HG03135 (cell line): ENCODE measurements around the gene OSM.

Experiments
- ATAC-seq: cut with Tn5 transposase; IDR thresholded peaks from one replicate; pipeline ENCODE4 v1.9.1; 2021; ENCODE audit warnings: mild to moderate bottlenecking, moderate library complexity; ENCODE audit not compliant: unreplicated experiment

Gene OSM

DNA sequence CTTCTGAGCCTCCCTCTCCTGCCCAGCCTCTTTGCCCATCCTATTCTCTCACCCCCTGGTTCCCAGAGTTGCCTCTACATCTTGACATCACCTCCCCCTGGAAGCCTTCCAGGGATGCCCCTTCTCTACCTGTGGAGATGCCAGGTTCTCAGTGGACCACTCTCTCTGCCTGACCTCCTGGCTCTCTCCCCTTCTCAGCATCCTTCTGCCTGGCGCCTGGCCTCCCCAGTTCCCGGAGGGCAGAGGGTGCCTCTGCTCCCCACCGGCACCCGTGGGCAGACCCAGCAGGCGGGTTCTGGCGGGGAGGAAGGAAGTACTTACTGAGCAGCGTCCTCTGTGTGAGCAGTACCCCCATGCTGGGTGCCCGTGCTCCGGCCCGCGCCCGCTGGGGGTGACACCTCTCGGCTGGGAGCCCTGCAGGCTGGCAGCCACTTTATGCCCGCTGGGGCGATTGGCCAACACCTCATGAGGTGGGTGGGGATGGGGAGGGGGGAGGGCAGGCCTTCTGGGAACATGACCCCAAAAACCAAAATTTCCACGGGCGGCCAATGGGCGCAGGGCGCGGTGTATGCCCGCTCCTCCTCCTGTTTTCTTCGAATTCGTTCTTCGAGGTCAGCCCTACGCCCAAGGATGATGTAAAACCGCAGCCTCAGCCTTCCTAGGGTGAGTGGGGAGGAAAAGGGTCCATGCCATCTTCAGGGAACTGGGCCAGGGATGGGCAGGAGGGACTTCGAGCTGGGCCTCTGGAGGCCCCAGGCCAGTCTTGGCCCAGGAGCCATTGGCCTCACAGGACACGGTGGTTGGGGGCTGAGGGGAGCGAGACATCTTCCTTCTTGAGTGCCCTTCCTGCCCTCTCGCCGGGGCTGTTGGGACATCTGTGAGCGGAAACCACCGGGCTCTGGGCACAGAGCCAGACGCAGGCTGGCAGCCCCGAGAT, at the start of gene OSM:
Gene OSM (minus strand): TSS at position 407 of the 937 bp plus-strand sequence. CDS start 52 bp downstream, at position 355.
- ATAC-seq: peak; percentile 20

GRCh38 chr22:30315962-30316576, 49.4 kb upstream of the OSM start:
- no peak for ATAC-seq

- ATAC-seq: no peak
Observed at GRCh38 chr22:30314915-30315314, 48.3 kb upstream of the OSM start.

- ATAC-seq: no peak
Observed at GRCh38 chr22:30313527-30314363, 47.1 kb upstream of the OSM start.

DNA sequence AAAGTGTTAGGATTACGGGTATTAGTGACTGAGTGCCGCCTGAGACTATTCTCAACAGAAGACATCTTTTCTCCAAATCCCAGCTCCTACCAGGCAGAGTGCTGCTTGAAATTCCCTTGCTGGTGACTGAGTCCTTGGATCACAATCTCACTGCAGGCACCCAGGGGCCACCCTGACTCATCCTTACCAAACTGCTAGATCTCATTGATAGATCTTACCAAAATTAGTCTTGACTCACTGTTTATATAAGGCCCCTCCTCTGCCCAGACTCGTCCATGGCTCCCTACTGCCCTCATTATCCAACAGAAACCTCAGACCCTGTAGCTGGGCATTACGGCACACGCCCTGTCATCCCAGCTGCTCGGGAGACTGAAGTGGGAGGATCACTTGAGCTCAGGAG, 45.4 kb upstream of the OSM start:
- no peak for ATAC-seq

- ATAC-seq: no peak
Observed at GRCh38 chr22:30310881-30311771, 44.5 kb upstream of the OSM start.

- no peak for ATAC-seq
Observed at GRCh38 chr22:30309951-30310741, 43.5 kb upstream of the OSM start.

DNA sequence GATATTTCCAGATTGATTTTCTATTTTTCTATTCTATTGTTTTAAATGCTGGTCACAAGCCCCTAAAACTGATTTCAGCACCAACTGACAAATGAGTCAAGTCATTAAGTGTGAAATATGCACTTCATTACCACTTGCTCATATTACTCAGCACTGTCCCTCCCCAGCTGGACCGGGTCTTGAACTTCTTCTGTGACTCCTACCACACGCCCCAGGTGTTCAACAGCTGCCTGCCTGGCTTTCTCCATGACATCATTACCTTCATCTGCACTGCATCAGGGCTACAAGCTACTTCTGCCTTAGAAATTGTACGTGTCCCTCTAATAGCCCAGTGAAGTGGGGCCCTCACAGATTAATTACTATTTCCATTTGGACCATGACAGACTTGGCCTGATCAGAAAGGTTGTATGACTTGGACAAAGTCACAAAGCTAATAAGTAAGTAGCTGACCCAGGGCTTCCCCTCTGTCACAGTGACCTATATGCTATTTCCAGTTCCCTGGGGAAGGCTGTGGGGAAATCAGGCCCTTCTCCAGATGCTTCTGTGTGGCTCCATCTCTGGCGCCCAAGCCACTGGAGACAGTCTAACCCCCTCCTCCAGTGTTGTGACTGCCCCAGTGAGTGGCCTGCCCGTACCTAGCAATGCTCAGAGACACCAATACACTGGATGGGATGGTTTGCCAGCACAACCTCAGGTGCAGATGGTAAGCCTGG, 42.0 kb upstream of the OSM start:
- no peak for ATAC-seq

DNA sequence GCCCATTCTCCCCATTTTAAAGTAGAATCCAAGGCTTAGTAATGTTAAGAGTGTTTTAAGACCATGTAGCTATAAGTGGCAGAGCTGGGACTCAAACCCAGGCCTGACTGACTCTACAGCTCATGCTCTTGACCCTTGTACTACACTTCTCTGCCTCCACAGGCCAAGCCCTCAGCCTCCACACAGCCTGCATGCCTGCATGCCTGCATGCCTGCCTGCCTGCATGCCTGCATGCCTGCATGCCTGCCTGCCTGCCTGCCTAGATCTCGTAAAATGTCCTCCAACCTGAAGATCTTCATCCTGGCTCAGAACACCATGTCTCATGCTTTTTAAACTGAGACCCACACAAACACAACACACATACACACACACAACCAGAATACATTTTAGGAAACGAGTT, 41.4 kb upstream of the OSM start:
- ATAC-seq: no peak

DNA sequence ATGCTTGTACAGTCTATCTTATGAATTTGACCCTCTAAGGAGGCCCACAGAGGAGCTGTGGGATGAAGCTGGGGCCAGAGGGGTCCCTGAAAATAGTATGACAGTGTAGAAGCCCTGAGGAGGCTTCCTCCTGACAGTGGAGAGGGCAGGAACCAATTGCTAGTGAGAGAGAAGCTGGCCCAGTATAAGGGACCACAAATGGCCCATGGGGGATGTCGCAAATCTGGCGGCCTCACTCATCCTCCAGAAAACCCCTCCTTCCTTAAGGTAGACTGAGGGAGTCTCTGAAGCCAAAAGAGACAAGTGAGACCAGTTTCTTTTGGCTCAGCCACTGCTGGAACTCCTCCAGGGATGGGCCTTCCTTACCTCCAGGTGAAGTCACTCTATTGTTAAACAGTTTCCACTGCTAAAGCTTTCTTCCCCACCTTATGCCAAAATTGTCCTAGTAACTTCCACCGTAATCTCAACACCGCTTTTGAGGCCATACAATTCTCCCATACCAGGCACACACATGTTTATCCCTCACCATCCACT, 40.5 kb upstream of the OSM start:
- no peak for ATAC-seq

DNA sequence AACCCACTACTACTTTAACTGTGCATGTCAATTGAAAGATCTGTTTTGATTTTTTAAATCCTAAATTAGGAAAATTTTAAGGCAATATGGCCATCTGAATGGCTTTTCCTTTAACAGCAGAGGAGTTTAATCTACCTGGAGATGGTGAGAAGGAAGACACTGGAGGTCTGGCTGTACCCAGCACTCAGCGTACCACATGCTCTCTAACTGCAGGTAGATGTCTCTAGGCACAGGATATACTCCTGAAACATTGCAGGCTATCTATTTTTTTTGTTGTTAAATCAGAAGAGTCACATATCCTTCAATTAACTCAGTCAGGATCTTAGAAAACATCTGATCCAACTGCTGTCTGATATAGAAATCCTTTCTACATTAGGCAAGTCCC, 40.0 kb upstream of the OSM start:
- ATAC-seq: no peak

DNA sequence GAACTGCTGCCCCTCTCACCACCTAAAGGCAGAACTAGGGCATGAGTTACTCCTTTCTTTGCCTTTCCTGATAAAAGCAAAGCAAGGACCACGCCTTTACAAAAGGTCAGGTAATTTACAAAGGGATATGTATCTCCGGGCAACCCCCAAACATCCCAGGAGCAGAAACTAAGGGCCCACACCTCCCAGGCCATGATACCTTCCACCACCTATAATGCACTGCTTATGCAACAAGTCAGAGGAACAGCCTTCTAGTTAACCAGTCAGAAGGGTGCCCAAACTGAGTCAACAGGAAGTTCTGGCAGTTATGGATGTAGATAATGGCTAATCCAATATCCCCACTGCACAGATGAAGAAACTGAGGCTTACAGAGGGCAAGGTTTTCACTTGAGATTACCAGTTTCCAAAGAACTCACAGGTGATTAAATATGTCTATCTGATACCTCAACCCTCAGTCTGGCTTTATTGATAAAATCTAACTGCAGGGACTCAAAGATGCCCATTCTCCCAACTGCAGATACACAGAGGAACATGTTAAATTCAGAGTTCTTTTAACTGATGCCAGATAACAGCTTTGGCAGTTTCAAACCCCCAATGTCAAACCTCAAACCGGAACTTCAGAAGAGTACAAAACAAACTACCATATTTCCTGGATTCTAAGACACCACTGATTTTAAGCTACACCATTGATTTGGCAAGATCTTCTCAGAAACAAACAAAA, 39.4 kb upstream of the OSM start:
- no peak for ATAC-seq

- ATAC-seq: no peak
Observed at GRCh38 chr22:30305519-30305905, 38.9 kb upstream of the OSM start.

- ATAC-seq: no peak
Observed at GRCh38 chr22:30304495-30305244, 38.0 kb upstream of the OSM start.

DNA sequence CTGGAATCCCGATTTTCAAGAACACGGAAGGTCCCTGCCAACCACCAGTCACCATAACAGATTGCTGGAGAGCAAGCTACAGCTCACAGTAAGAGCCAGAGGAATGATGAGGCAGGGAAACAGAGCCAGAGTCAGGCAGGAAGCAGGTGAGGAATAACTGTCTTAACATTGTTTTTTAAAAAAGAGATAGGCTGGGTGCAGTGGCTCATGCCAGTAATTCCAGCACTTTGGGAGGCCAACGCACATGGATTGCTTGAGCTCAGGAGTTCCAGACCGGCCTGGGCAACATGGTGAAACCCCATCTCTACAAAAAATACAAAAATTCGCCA, 36.1 kb upstream of the OSM start:
- no peak for ATAC-seq

- no peak for ATAC-seq
Observed at GRCh38 chr22:30301995-30302809, 35.6 kb upstream of the OSM start.

DNA sequence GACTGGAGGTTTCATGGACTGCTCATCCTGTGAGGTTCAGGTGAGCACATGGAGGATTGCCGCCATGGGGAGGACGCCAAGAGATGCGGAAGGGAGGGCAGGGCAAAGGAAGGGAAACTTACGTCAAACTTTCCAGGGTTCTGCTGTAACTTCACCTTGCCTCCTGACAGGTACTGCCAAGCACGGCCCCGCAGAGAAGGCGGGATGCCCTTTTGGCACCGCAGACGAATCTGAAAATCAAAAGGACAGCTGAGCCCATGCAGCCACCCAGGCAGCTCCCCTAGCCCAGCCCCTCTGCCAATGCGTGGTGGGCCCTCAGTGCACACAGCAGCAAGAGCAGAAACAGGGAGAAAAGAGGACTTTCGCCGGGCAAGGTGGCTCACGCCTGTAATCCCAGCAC, 32.7 kb upstream of the OSM start:
- no peak for ATAC-seq
